Caco-2 (cell line): ENCODE measurements around the gene NDST1. TPM values are rescaled to one million over a fixed set of nuclear protein-coding genes. Genes with fewer than 3 reads are reported as not detected.

Source experiments
- BruUV-seq: library from RNA; stranded (reverse); fragments of 400-500 nt; replicated peaks from 2 replicates; lab custom pipeline; 2021; lab: Mats Ljungman, UMichigan
- CTCF ChIA-PET: fragments of 300-600 bp; sonication (Branson Sonifier 250); formaldehyde crosslinking; loops from one replicate; lab custom pipeline; 2022; ENCODE audit warnings: antibody characterized with exemption; lab: Charles Lee
- POLR2A ChIA-PET: fragments of 300-600 bp; sonication (Branson Sonifier 250); formaldehyde crosslinking; loops from one replicate; lab custom pipeline; 2022; ENCODE audit warnings: antibody characterized with exemption; lab: Charles Lee
- DNase-seq, 2 experiments: peaks; one replicate each; pipeline versions ENCODE4 v3.0.0 to v3.0.0-alpha.2; 2020 to 2022
- H3K27me3 ChIP-seq: replicated peaks from 2 replicates; pipeline ENCODE4 v1.6.0; 2011; ENCODE audit warnings: low read length; ENCODE audit not compliant: control insufficient read depth, insufficient read depth
- H3K36me3 ChIP-seq: 2 replicates; pipeline ENCODE4 v1.5.1; 2011; ENCODE audit warnings: low read length; ENCODE audit not compliant: control insufficient read depth, insufficient read depth
- H3K4me1 ChIP-seq: fragments of 250-450 bp; sonication (Bioruptor Pico); 2 replicates; pipeline ENCODE4 v1.5.1; 2020; ENCODE audit warnings: mild to moderate bottlenecking
- H3K4me3 ChIP-seq: 2 replicates; pipeline ENCODE4 v1.5.1; 2011; ENCODE audit warnings: low read depth, mild to moderate bottlenecking, control low read depth, low read length
- H3K9me3 ChIP-seq: fragments of 250-450 bp; sonication (Bioruptor Pico); 2 replicates; pipeline ENCODE4 v1.5.1; 2020; ENCODE audit warnings: mild to moderate bottlenecking, moderate library complexity
- H3K27ac Mint-ChIP-seq: one replicate; pipeline ENCODE4 v1.8.0; 2022; ENCODE audit warnings: mixed read lengths; ENCODE audit not compliant: unreplicated experiment
- H3K27me3 Mint-ChIP-seq: one replicate; pipeline ENCODE4 v1.8.0; 2022; ENCODE audit warnings: mixed read lengths; ENCODE audit not compliant: insufficient read depth, unreplicated experiment
- H3K36me3 Mint-ChIP-seq: one replicate; pipeline ENCODE4 v1.8.0; 2022; ENCODE audit warnings: mild to moderate bottlenecking, mixed read lengths; ENCODE audit not compliant: insufficient read depth, unreplicated experiment
- H3K4me1 Mint-ChIP-seq: one replicate; pipeline ENCODE4 v1.8.0; 2022; ENCODE audit warnings: low read depth, mixed read lengths; ENCODE audit not compliant: unreplicated experiment
- H3K4me3 Mint-ChIP-seq: one replicate; pipeline ENCODE4 v1.8.0; 2022; ENCODE audit warnings: mild to moderate bottlenecking, moderate library complexity, mixed read lengths; ENCODE audit not compliant: unreplicated experiment
- H3K9me3 Mint-ChIP-seq: one replicate; pipeline ENCODE4 v1.8.0; 2022; ENCODE audit warnings: mixed read lengths; ENCODE audit not compliant: unreplicated experiment
- intact Hi-C: fragments of 100-400 bp; cut with micrococcal nuclease; formaldehyde crosslinking; loops from one replicate; pipeline ENCODE4 v1.10.0; 2022; ENCODE audit not compliant: unreplicated experiment
- total RNA-seq: library from RNA; stranded (reverse); gene quantifications from 2 replicates; pipeline ENCODE4 v1.2.3, GENCODE V29; 2022
- TF ChIP-seq, protein P1 (sequence below), 2 experiments: fragments of 200-600 bp in 1 of 2; IDR thresholded peaks; 1 replicate in 1 of 2; 2 replicates in 1 of 2; pipeline versions ENCODE4 v1.5.1 to v1.8.0; 2011 to 2022; ENCODE audit warnings: antibody characterized with exemption in 1 of 2, control low read depth in 1 of 2, inconsistent platforms in 1 of 2, low read depth in 1 of 2, low read length in 1 of 2, mild to moderate bottlenecking in 1 of 2, moderate library complexity in 1 of 2; ENCODE audit not compliant: insufficient read depth in 1 of 2, severe bottlenecking in 1 of 2, unreplicated experiment in 1 of 2

NDST1 gene
- total RNA-seq, 1 experiment from 2014 or later = 110 TPM

DNA sequence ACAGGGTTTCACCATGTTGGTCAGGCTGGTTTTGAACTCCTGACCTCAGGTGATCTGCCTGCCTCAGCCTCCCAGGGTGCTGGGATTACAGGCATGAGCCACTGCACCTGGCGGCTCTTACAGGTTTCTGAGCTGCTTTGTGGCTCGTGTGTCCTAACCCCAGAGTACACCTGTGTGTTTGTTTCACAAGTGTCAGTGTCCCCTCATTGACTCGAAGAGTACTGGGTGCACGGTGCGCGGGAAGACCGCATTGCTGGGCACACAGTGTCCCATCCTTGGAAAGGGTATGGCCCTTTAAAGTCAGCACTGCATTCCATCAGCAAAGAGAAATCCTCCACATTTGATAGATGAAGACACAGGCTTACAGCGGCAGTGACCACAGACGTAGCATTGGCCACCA lies 23.8 kb downstream of the NDST1 start:
- Histone ChIP-seq H3K9me3 (no peaks in the 10 kb centered on the region), H3K4me3 (no peak overlapping the region), H3K36me3 (peaks cover 9% of the 10 kb centered on the region), H3K27me3 (no peaks in the 10 kb centered on the region), H3K4me1 (no peaks in the 10 kb centered on the region; the same call in 1 of the 2 replicates)
- no peak for DNase-seq
- H3K9me3 Mint-ChIP-seq = no peaks in the 10 kb centered on the region
- TF ChIP-seq, protein P1, sequence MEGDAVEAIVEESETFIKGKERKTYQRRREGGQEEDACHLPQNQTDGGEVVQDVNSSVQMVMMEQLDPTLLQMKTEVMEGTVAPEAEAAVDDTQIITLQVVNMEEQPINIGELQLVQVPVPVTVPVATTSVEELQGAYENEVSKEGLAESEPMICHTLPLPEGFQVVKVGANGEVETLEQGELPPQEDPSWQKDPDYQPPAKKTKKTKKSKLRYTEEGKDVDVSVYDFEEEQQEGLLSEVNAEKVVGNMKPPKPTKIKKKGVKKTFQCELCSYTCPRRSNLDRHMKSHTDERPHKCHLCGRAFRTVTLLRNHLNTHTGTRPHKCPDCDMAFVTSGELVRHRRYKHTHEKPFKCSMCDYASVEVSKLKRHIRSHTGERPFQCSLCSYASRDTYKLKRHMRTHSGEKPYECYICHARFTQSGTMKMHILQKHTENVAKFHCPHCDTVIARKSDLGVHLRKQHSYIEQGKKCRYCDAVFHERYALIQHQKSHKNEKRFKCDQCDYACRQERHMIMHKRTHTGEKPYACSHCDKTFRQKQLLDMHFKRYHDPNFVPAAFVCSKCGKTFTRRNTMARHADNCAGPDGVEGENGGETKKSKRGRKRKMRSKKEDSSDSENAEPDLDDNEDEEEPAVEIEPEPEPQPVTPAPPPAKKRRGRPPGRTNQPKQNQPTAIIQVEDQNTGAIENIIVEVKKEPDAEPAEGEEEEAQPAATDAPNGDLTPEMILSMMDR (IDR thresholded peaks at IDR 0.05; ENCODE audit: insufficient read depth in 1 of 2, low read depth in 1 of 2, low read length in 1 of 2, severe bottlenecking in 1 of 2, unreplicated experiment in 1 of 2) = no peak
- ChIA-PET CTCF (no interaction called here), POLR2A (no interaction called here)
- BruUV-seq = no TSS peak
- H3K27me3 Mint-ChIP-seq = no peaks in the 10 kb centered on the region
- H3K4me1 Mint-ChIP-seq = peaks cover 13% of the 10 kb centered on the region
- no peak overlapping the region for H3K27ac Mint-ChIP-seq
- peaks cover 69% of the 10 kb centered on the region for H3K36me3 Mint-ChIP-seq
- intact Hi-C loops = no loop called here
- H3K4me3 Mint-ChIP-seq = no peak overlapping the region

DNA sequence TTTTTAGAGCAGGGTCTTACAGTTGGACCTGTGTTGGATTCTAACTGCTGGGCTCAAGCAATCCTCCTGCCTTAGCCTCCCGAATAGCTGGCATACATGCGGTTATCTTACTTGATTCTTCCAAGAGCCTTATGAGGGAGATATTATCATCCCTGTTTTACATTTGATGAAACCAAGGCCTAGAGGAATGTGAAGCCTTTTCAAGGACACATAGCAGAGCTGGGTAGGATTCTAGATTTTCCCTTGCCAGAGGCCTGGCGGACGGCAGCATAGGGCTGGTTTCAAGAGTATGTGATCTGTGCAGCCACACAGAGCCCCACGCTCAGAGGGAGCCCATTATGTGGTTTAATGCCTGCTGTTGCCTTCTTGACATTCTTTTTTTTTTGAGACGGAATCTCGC lies 24.2 kb downstream of the NDST1 start:
- POLR2A ChIA-PET = no interaction called here
- no peaks in the 10 kb centered on the region for H3K9me3 Mint-ChIP-seq
- BruUV-seq = no TSS peak

DNA sequence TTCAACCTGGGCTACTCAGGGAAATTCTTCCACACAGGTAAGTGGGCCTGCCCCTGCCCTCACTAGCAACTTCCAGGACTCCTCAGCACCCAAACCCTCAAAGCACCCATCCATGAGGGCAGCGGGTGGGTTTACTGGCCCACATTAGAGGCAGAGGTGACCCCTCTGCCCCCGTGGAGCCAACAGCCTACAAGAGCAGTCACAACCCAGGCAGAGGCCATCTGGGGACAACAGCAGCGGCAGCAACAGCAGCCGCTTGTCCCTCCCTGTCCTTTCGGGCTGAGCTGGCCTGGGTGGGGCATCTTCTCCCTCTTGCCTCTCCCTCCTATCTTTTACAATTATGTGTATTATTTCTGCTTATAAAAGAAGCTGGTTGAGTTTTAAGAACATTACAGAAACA lies 25.1 kb downstream of the NDST1 start:
- Histone ChIP-seq H3K9me3 (no peaks in the 10 kb centered on the region), H3K27me3 (no peaks in the 10 kb centered on the region), H3K36me3 (peaks cover 7% of the 10 kb centered on the region), H3K4me3 (no peak overlapping the region), H3K4me1 (no peaks in the 10 kb centered on the region; the same call in 1 of the 2 replicates)
- POLR2A ChIA-PET = no interaction called here
- H3K27ac Mint-ChIP-seq = no peak overlapping the region
- intact Hi-C loops = no loop called here
- H3K4me1 Mint-ChIP-seq = peaks cover 7% of the 10 kb centered on the region
- DNase-seq = no peak
- TF ChIP-seq, protein P1 (IDR thresholded peaks at IDR 0.05; ENCODE audit: insufficient read depth in 1 of 2, low read depth in 1 of 2, low read length in 1 of 2, severe bottlenecking in 1 of 2, unreplicated experiment in 1 of 2) = no peak
- no peaks in the 10 kb centered on the region for H3K27me3 Mint-ChIP-seq
- no peaks in the 10 kb centered on the region for H3K9me3 Mint-ChIP-seq
- H3K4me3 Mint-ChIP-seq = no peak overlapping the region
- CTCF ChIA-PET = no interaction called here
- no TSS peak for BruUV-seq
- peaks cover 71% of the 10 kb centered on the region for H3K36me3 Mint-ChIP-seq

More for the DNA sequence above, 24.2 kb downstream of the NDST1 start:
- CTCF ChIA-PET = no interaction called here
- no peaks in the 10 kb centered on the region; the same call in 1 of the 2 replicates for H3K4me1 ChIP-seq
- Mint-ChIP-seq H3K36me3 (peaks cover 71% of the 10 kb centered on the region), H3K27me3 (no peaks in the 10 kb centered on the region), H3K27ac (no peak overlapping the region), H3K4me1 (peaks cover 12% of the 10 kb centered on the region), H3K4me3 (no peak overlapping the region)
- no peak overlapping the region for H3K4me3 ChIP-seq
- intact Hi-C loops = no loop called here
- H3K36me3 ChIP-seq = peaks cover 9% of the 10 kb centered on the region
- TF ChIP-seq, protein P1 (IDR thresholded peaks at IDR 0.05; ENCODE audit: insufficient read depth in 1 of 2, low read depth in 1 of 2, low read length in 1 of 2, severe bottlenecking in 1 of 2, unreplicated experiment in 1 of 2) = no peak
- H3K27me3 ChIP-seq = no peaks in the 10 kb centered on the region
- H3K9me3 ChIP-seq = no peaks in the 10 kb centered on the region
- DNase-seq = no peak
